ENCODE measurements around the gene FYN.

Gene FYN

DNA sequence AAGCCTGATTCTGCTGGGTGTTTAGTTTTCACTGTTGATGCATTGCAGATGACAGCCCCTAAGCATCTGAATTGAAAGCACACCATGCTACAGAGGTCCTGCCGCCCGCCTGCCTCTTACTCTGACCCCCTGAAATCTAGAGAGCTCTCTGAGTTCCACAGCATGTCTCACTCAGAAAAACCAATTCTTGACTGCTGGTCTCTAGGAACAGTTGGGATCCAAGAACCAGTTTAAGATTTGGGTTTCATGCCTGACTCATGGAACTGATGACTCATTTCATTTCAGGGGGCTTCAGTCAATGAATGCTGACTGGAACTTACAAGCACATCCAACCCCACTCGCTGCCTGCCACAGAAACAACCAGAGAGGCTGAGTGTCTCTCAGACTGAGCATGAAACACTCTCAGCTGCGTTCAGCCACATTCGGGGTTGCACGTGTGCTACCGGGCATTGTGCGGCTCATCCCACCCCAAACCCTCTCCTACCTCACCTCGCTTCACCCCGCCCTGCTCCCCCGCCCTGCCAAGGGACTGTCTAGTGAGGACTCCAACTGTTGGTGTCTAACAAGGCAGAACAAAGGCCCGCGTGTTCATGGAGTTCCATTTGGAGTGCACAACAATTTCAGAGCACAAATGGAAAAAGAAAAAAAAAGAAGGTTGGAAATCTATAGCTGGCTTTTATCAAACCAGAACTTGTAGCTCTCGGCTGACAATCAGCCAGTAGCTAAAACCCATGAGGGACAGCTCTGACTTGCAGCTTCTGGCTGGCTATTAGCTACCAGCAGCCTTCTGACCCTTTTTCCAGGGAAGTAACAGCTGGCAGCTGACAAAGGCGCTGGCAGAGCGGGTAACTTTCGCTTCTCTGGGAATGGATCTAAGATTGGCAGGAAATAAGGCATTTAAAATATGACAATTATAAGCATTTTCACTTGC lies 247.5 kb downstream of the FYN start:
- peak; percentile 40 for DNase-seq (ENCODE audit: low spot score)

DNA sequence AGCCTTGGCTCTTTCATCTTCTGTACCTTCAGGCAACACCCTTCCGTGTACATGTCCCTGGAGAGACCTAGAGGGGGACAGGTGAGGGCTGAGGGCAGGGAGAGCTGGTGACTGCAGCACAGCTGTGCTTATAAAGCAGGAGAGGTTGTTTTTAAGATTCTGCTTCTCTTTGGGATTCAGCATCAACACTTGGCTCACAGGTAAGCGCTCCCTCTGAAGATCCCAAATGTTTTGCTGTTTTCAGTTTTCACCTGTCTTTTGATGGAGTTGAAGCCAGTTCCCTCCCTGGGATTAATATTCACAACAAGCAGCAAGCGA lies 248.2 kb downstream of the FYN start:
- DNase-seq (ENCODE audit: low spot score): no peak

DNA sequence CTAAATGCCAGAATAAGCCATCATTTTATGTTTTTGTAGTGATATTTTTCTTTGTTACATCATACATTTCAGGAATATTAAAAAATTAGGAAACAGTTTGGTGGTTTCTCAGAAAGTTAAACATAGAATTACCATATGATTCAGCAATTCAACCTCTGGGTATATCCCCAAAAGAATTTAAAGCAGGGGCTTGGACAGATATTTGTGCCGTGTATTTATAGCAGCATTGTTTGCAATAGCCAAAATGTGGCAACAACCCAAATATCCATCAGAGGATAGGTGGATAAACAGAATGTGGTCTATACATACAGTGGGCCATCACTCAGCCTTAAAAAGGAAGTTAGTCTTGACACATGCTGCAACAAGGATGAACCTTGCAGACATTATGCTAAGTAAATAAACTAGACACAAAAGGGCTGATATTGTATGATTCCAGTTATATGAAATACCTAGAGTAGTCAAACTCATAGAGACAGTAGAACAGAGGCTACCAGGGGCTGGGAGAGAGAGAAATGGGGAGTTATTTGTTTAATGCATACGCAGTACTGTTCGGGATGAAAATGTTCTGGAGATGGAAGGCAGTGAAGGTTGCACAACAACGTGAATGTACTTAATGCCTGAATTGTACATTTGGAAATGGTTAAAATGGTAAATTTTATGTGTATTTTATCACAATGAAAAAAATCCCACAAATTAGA lies 248.7 kb downstream of the FYN start:
- no peak for DNase-seq (ENCODE audit: low spot score)

DNA sequence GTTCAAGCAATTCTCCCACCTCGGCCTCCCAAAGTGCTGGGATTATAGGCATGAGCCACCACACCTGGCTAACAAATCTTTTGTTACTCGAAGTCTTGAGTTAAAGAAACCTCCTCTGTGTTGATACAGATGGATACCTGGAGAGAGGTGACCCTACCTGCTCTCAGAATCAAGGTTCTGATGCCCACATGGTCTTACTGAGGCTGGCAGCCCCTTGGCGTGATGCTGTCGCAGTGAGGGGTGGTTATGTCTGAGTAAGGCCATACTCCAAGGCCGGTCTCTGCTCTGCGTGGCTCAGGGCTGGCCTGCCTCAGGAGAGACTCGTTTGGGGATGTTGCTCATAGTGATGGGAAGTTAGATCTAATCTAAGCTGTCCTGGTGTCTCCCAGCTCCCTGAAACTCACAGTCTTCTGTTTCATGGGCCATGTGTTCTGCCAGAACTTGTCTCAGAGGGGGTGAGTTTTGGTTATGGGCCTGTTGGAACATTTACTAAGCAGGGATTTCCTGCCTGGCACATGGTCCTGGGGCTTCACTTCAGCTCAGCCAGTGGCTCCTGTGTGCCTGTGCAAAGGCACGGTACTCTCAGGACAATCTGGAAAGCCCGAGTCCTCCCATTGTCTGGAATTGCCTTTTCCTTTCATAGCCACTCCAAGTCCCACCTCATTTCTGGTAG lies 250.1 kb downstream of the FYN start:
- no peak for DNase-seq (ENCODE audit: low spot score)

DNA sequence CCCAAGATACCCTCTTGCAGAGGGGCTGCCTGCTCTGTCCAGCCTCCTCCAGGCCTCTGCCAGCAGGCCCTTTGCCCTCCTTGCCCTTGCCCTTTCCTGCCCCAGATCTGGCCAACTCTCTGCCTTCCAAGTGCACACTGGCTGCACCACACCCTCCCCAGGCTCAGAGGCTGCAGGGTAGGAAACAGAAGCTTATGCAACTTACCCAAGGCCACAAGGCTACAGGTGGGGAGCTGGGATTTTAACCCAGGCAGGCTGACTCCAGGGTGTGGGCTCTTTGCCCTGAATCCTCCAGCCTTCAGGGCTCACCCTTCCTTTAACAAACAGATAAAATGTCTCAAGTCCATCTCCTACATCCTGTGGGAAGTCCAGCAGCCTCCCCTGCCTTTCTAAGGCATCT lies 253.1 kb downstream of the FYN start:
- DNase-seq (ENCODE audit: low spot score): no peak

DNA sequence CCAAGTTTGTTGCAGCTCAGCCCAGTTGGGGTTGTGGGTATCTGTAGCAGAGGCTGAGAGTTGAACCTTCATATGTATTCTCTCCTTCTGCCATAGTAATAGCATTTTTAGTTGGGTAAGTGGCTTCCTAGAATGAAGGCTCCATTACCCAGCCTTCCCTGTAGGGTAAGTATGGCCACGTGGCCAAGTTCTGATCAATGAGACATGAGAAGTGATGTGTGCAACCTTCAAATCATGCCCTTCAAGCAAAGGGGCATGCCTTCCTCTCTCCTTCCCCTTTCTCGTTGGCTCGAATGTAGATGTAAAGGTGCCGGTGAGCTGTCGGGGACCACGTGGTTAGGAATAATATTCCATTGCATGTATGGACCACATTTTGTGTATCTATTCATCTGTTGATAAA lies 254.8 kb downstream of the FYN start:
- DNase-seq (ENCODE audit: low spot score): no peak

DNA sequence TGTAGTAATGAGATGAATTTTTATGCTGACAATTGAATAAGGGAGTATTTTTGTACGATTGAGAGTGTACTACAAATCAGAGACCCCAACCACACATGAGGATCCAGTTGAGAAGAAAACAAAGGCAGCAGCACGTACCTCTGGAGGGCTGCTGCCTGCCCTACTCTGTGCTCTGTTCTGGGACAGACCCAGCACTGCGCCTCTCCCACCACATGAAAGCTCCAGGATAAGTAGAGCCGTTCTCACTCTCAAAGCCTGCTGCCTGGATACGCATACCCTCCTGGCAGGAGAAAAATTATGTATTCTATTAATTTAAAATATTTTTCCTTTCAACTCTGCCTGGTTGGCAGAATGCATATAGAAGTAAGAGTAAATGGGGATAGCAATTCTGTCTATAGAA lies 256.1 kb downstream of the FYN start:
- DNase-seq (ENCODE audit: low spot score): no peak

DNA sequence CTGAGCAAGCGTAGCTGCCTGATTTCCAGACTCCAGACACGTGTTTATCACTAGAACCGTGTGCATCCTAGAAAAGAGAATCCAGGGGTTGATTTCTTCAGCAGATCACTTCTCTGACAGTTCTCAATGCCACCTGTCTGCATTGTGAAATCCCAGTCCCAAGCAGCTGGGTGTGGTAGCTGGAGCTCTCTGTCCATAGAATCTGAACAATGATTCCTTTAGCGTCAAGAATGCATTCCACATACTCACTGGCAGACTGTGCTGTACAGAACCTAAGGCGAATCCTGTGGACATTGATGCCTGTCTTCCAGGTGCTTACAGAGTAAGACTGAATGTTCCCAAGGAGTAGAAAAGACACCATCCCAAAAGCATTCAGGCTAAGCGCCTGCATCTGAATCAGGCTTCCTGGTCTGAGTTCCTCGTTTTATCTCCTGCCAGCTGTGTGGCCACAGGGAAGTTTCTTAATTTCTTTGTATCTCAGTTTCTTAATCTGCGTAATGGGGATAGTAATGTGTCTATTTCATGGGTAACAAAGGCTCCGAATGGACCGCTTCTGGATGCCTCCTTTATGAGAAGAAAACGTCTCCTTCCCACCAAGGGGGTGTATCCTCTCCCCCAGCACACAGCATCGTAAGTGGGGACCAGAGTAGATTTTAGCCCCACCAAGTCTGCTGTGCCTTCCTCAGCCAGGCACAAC lies 257.2 kb downstream of the FYN start:
- DNase-seq (ENCODE audit: low spot score): no peak

DNA sequence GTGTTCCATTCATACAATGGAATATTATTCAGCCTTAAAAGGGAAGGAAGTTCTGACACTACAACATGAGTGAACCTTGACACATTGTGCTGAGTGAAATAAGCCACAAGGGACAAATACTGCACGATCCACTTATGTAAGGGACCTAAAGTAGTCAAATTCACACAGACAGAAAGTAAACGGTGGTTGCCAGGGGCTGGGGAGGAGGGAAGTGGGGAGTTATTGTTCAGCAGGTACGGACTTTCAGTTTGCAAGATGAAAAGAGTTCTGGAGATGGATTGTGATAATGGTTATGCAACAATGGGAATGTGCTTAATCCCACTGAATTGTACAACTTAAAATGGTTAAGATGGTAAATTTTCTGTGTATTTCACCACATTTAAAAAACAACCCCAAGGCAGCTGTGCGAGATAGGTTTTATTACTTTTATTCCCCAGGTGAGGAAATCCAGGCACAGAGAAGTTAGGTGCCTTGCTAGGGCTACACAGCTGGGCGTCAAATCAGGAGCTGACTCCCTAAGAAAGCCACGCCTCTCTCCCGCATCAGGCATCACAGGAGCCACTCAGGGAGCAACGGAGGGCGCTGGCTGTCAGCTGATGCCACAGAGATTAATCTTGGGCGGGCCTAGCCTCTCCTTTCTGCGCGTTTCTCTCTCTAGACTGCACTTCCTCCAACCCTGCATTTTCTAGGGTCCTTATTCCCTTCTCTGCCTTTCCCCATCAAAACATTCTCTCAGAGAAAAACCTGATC lies 258.2 kb downstream of the FYN start:
- DNase-seq (ENCODE audit: low spot score): no peak

DNA sequence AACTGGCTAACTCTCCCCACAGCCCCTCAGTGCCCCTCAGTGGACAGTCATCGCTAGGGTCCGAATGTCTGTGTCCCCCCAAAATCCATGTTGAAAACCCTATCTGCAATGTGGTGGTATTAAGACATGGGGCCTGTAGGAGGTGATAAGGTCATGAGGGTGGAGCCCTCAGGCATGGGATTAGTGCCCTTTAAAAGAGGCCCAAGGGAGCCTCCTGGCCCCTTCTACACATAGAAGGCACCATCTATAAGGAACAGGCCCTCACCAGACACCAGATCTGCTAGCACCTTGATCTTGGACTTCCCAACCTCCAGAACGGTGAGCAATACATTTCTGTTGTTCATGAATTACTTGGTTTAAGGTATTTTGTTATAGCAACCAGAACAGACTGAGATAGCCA lies 260.9 kb downstream of the FYN start:
- DNase-seq (ENCODE audit: low spot score): no peak

DNA sequence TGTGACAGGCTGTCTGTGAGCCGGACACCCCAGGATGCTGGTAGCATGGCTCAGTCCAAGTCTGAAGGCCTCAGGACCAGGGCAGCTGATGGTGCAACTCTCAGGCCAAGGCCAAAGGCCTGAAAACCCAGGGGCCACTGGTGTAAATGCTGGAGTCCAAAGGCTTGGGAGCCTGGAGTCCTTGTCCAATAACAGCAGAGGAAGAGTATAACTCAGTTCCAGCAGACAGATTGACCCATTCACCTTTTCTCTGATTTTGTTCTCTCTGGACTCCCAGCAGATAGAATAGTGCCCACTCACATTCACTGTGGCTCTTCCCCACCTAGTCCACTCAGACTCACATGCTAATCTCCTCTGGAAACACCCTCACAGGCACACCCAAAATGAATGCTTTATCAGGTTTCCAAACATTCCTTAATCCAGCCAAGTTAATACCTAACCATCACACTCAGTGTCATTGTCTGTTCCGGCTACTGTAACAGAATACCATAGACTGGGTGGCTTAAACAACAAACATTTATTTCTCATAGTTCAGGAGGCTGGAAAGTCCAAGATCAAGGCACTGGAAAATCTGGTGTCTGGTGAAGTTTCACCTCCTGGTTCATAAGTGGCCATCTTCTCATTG lies 262.6 kb downstream of the FYN start:
- DNase-seq (ENCODE audit: low spot score): no peak
